HL-60 (cell line): Measurements from ENCODE around the gene LRMDA.

Experiments
- DNase-seq, 2 experiments: peaks; one replicate each; pipeline ENCODE4 v3.0.0-alpha.2; 2010 to 2020; ENCODE audit warnings: low read depth in 1 of 2, low spot score in 1 of 2
- H3K27ac ChIP-seq: fragments of 250-450 bp; sonication (Bioruptor Pico); replicated peaks from 2 replicates; pipeline ENCODE4 v1.5.1; 2020; ENCODE audit warnings: mild to moderate bottlenecking, moderate library complexity
- H3K27me3 ChIP-seq: fragments of 250-450 bp; sonication (Bioruptor Pico); 2 replicates; pipeline ENCODE4 v1.5.1; 2021; ENCODE audit warnings: mild to moderate bottlenecking, moderate library complexity; ENCODE audit not compliant: insufficient read depth, poor library complexity, severe bottlenecking
- H3K4me3 ChIP-seq: replicated peaks from 2 replicates; pipeline ENCODE4 v1.5.1; 2011; ENCODE audit warnings: mild to moderate bottlenecking, control low read depth, low read length; ENCODE audit not compliant: insufficient read depth
- GABPA ChIP-seq: IDR thresholded peaks from 2 replicates; pipeline ENCODE4 v1.6.1; 2012; ENCODE audit warnings: low read depth
- POLR2AphosphoS5 ChIP-seq: IDR thresholded peaks from 2 replicates; pipeline ENCODE4 v1.6.1; 2012; ENCODE audit warnings: low read depth
- REST ChIP-seq: IDR thresholded peaks from 2 replicates; pipeline ENCODE4 v1.6.1; 2012; ENCODE audit warnings: low read depth; ENCODE audit not compliant: insufficient replicate concordance
- SPI1 ChIP-seq: IDR thresholded peaks from 2 replicates; pipeline ENCODE4 v1.6.1; 2012; ENCODE audit warnings: low read depth, mild to moderate bottlenecking, borderline replicate concordance
- TF ChIP-seq, protein P1 (sequence below): IDR thresholded peaks from one replicate; pipeline ENCODE4 v1.5.1; 2011; ENCODE audit warnings: low read length, control low read depth, inconsistent platforms; ENCODE audit not compliant: insufficient read depth

The LRMDA gene

DNA sequence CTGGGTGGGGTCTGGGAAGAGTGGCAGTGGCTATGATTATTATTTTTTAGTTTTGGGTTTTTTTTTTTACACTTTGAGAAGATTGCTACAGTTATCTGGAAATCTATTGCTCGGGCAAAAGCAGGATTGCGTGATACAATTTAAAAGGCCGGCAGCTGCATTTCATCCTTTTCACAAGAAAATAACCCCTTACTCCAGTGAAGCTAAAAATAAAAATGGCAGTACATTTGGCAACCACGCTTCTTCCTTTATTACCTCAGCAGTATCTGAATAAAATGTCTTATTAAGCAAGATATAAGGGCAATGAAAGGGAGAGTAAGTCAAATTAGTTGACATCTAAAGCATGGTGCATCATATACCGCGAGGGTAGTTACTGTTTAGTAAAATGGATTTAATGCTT lies 496.8 kb downstream of the LRMDA start:
- no peak overlapping the region for H3K4me3 ChIP-seq
- no peak for DNase-seq
- TF ChIP-seq POLR2AphosphoS5 (no peak), SPI1 (no peak), REST (no peak), GABPA (no peak)
- TF ChIP-seq, protein P1, sequence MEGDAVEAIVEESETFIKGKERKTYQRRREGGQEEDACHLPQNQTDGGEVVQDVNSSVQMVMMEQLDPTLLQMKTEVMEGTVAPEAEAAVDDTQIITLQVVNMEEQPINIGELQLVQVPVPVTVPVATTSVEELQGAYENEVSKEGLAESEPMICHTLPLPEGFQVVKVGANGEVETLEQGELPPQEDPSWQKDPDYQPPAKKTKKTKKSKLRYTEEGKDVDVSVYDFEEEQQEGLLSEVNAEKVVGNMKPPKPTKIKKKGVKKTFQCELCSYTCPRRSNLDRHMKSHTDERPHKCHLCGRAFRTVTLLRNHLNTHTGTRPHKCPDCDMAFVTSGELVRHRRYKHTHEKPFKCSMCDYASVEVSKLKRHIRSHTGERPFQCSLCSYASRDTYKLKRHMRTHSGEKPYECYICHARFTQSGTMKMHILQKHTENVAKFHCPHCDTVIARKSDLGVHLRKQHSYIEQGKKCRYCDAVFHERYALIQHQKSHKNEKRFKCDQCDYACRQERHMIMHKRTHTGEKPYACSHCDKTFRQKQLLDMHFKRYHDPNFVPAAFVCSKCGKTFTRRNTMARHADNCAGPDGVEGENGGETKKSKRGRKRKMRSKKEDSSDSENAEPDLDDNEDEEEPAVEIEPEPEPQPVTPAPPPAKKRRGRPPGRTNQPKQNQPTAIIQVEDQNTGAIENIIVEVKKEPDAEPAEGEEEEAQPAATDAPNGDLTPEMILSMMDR: no peak
- H3K27ac ChIP-seq: no peak overlapping the region
- no peaks in the 10 kb centered on the region for H3K27me3 ChIP-seq

DNA sequence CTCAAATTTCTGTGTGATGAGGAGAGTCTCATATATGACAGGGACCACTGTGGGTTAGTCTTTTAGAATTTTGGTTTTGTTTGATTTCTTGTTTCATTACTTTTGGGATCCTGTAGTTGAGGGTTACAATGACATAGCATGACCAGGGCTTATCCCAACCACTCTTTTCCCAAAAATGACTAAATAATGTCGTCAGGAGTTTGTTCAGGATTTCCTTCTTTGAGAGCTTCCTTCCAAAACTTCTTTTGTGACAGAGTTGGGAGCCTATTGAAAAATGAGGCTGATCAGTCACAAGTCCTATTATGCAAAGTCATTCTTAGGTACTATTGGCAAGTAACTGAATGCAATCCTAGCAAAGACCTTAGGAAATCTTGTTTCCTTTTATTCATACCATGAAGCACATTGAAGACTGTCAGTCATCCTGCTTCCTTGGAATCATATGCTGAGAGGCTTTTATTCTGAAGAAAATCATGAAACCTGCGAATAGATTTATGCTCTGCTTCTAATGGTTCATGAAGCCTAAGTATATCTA lies 498.3 kb downstream of the LRMDA start:
- no peak for DNase-seq
- H3K27me3 ChIP-seq: no peaks in the 10 kb centered on the region

DNA sequence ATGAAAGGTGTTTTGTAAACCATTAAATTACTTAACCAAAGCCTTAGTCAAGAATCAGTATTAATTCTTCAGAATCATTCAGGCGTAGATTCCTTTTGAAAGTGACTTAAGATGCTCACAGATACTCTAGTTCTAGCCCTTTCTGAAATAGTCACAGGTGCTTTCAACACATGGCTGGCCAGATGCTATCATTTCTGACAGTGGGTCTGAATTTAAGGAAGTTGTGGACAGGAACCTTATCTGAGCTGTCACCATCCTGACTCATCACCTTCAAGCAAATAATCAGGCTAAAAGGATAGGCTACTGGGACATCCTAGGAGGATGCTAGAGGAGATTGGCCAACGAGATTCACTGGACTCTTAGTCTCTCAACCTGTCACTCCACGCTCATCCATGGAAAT lies 501.5 kb downstream of the LRMDA start:
- TF ChIP-seq SPI1: no peak
- TF ChIP-seq POLR2AphosphoS5: no peak
- peak in 1 of 2 experiments; percentile 59 for DNase-seq
- Histone ChIP-seq H3K4me3 (no peak overlapping the region), H3K27me3 (no peaks in the 10 kb centered on the region), H3K27ac (no peak overlapping the region)

More for the DNA sequence above, 498.3 kb downstream of the LRMDA start:
- H3K4me3 ChIP-seq: no peak overlapping the region
- H3K27ac ChIP-seq: no peak overlapping the region
- TF ChIP-seq GABPA: no peak
- TF ChIP-seq SPI1: no peak
- no peak for TF ChIP-seq REST
- TF ChIP-seq, protein P1: no peak
- no peak for TF ChIP-seq POLR2AphosphoS5

DNA sequence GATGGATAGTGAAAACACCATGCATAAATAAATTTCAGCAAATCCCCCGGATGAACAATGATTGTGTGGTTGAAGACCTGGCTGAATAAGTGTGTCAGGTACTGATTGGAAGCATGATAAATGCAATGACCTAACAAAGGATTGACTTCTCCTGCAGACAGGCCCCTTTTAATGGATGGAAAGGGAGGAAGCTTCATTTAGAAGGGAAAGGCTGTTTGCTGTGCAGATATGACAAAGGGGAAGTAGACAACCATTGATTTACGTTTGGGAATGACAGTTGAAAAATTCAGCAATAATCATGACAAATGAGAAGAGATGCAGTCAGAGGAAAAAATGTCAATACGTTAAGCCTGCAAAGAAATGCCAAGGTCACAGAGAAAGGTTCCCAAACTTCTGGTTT lies 503.8 kb downstream of the LRMDA start:
- no peak overlapping the region for H3K27ac ChIP-seq

More for the DNA sequence above, 503.8 kb downstream of the LRMDA start:
- Histone ChIP-seq H3K4me3 (no peak overlapping the region), H3K27me3 (no peaks in the 10 kb centered on the region)
- no peak for TF ChIP-seq SPI1
- TF ChIP-seq, protein P1: no peak
- no peak for TF ChIP-seq POLR2AphosphoS5
- TF ChIP-seq REST: no peak
- TF ChIP-seq GABPA: no peak
- DNase-seq: no peak
